Endothelial cell of umbilical vein (primary cell): ENCODE data around the gene SART1. TPM values are rescaled to one million over a fixed set of nuclear protein-coding genes. Genes with fewer than 3 reads are reported as not detected.

Source experiments
- BruUV-seq: library from RNA; stranded (reverse); fragments of 400-500 nt; replicated peaks from 2 replicates; lab custom pipeline; 2021; lab: Mats Ljungman, UMichigan
- CTCF ChIA-PET: fragments of 300-600, 350-600 bp; sonication (Branson Sonifier 250); formaldehyde crosslinking; loops from one replicate; lab custom pipeline; 2021; ENCODE audit warnings: antibody characterized with exemption, inconsistent platforms; lab: Charles Lee
- POLR2A ChIA-PET: fragments of 300-600, 350-600 bp; sonication (Branson Sonifier 250); formaldehyde crosslinking; loops from one replicate; lab custom pipeline; 2021; ENCODE audit warnings: antibody characterized with exemption, inconsistent platforms; lab: Charles Lee
- DNase-seq: peaks from one replicate; pipeline ENCODE4 v3.0.0-alpha.2; 2011; ENCODE audit warnings: low read depth, low spot score
- FAIRE-seq: peaks from 2 replicates; lab custom pipeline; 2011; peaks lifted over from hg19 to GRCh38; lab: Jason Lieb, UNC
- H2AFZ ChIP-seq: 2 replicates; pipeline ENCODE4 v1.6.0; 2012; ENCODE audit warnings: low read depth, low read length, control low read depth, inconsistent platforms
- H3K27ac ChIP-seq: 2 replicates; pipeline ENCODE4 v1.5.1; 2011; ENCODE audit warnings: low read depth, mild to moderate bottlenecking, control low read depth, low read length, moderate library complexity; ENCODE audit not compliant: insufficient read depth
- H3K27me3 ChIP-seq, 2 experiments: 2 replicates each; pipeline versions ENCODE4 v1.6.0 to v1.6.1; 2011; ENCODE audit warnings: low read length in 2 of 2, mixed read lengths in 1 of 2; ENCODE audit not compliant: control insufficient read depth in 2 of 2, insufficient read depth in 2 of 2
- H3K36me3 ChIP-seq, 2 experiments: 2 replicates in 1 of 2; 3 replicates in 1 of 2; pipeline ENCODE4 v1.5.1; 2011; ENCODE audit warnings: low read length in 2 of 2, mild to moderate bottlenecking in 1 of 2, moderate library complexity in 1 of 2; ENCODE audit not compliant: control insufficient read depth in 2 of 2, insufficient read depth in 2 of 2; ENCODE audit errors: extremely low read depth in 1 of 2
- H3K4me1 ChIP-seq: 3 replicates; pipeline ENCODE4 v1.5.1; 2011; ENCODE audit warnings: mild to moderate bottlenecking, low read length; ENCODE audit not compliant: control insufficient read depth, insufficient read depth; ENCODE audit errors: extremely low read depth
- H3K4me2 ChIP-seq: 2 replicates; pipeline ENCODE4 v1.6.1; 2011; ENCODE audit warnings: low read length, control low read depth, mixed read lengths; ENCODE audit not compliant: insufficient read depth
- H3K4me3 ChIP-seq, 3 experiments: fragments of 200-600 bp in 1 of 3; sonication (generic), shearing (Covaris generic) in 1 of 3; replicated peaks in 1 of 3; 2 replicates each; pipeline ENCODE4 v1.5.1; 2011 to 2016; ENCODE audit warnings: control low read depth in 3 of 3, low read length in 3 of 3, mild to moderate bottlenecking in 2 of 3, inconsistent platforms in 1 of 3, low read depth in 1 of 3, moderate library complexity in 1 of 3; ENCODE audit not compliant: insufficient read depth in 1 of 3
- H3K79me2 ChIP-seq: 2 replicates; pipeline ENCODE4 v1.6.0; 2012; ENCODE audit warnings: low read length, inconsistent platforms; ENCODE audit not compliant: control insufficient read depth, insufficient read depth
- H3K9ac ChIP-seq: replicated peaks from 2 replicates; pipeline ENCODE3; 2011; ENCODE audit warnings: low read length, control low read depth; ENCODE audit not compliant: insufficient read depth; ENCODE audit errors: extremely low read depth
- H3K9me1 ChIP-seq: replicated peaks from 3 replicates; pipeline ENCODE4 v1.6.0; 2011; ENCODE audit warnings: mild to moderate bottlenecking, low read length; ENCODE audit not compliant: control insufficient read depth, insufficient read depth; ENCODE audit errors: extremely low read depth
- H3K9me3 ChIP-seq: replicated peaks from 2 replicates; pipeline ENCODE4 v1.5.1; 2012; ENCODE audit warnings: low read length, inconsistent platforms; ENCODE audit not compliant: control insufficient read depth, insufficient read depth
- H4K20me1 ChIP-seq: replicated peaks from 2 replicates; pipeline ENCODE3; 2011; ENCODE audit warnings: mild to moderate bottlenecking, low read length; ENCODE audit not compliant: control insufficient read depth, insufficient read depth; ENCODE audit errors: extremely low read depth
- CTCF ChIP-seq, 2 donors: IDR thresholded peaks; 1 replicate in 1 of 2; 2 replicates in 1 of 2; pipeline ENCODE4 v1.5.1; 2011; ENCODE audit warnings: low read length in 2 of 2, mild to moderate bottlenecking in 2 of 2, moderate library complexity in 2 of 2, control low read depth in 1 of 2, inconsistent platforms in 1 of 2, low read depth in 1 of 2; ENCODE audit not compliant: insufficient read depth in 1 of 2; ENCODE audit errors: extremely low read depth in 1 of 2
- EZH2 ChIP-seq: IDR thresholded peaks from 2 replicates; pipeline ENCODE4 v1.6.1; 2012; ENCODE audit warnings: borderline replicate concordance, low read depth, mild to moderate bottlenecking, moderate library complexity, low read length, inconsistent platforms; ENCODE audit not compliant: severe bottlenecking
- FOS ChIP-seq: IDR thresholded peaks from 2 replicates; pipeline ENCODE4 v1.6.1; 2011; ENCODE audit warnings: mild to moderate bottlenecking, low read length, moderate library complexity, borderline replicate concordance; ENCODE audit not compliant: insufficient read depth
- GATA2 ChIP-seq: IDR thresholded peaks from 2 replicates; pipeline ENCODE4 v1.7.0; 2011; ENCODE audit warnings: low read depth, mild to moderate bottlenecking, moderate library complexity, mixed read lengths, low read length; ENCODE audit not compliant: insufficient read length, insufficient read depth
- JUN ChIP-seq: IDR thresholded peaks from 2 replicates; pipeline ENCODE4 v1.6.1; 2011; ENCODE audit warnings: borderline replicate concordance, low read depth; ENCODE audit not compliant: insufficient read length, insufficient read depth
- MAX ChIP-seq: IDR thresholded peaks from 2 replicates; pipeline ENCODE4 v1.6.1; 2011; ENCODE audit not compliant: insufficient read depth, insufficient read length
- MYC ChIP-seq: IDR thresholded peaks from one replicate; pipeline ENCODE4 v1.6.1; 2011; ENCODE audit warnings: mild to moderate bottlenecking, low read depth, low read length
- POLR2A ChIP-seq: IDR thresholded peaks from 2 replicates; pipeline ENCODE4 v1.6.1; 2012; ENCODE audit warnings: low read depth, mild to moderate bottlenecking, control low read depth, low read length
- POLR2AphosphoS5 ChIP-seq: IDR thresholded peaks from 2 replicates; pipeline ENCODE4 v1.6.1; 2012; ENCODE audit warnings: low read depth, mild to moderate bottlenecking, control low read depth, low read length, moderate library complexity; ENCODE audit not compliant: insufficient read depth
- dilution Hi-C: fragments of 300-500 bp; cut with MboI; formaldehyde crosslinking; loops from one replicate; pipeline ENCODE4 v1.15.0; 2019; ENCODE audit warnings: low sequenced_read_pairs; ENCODE audit not compliant: extremely low pct_ligation_motif_present
- intact Hi-C: fragments of 100-400 bp; cut with micrococcal nuclease; formaldehyde crosslinking; loops from one replicate; pipeline ENCODE4 v1.10.0; 2022
- polyA plus RNA-seq, 4 experiments: library from polyadenylated mRNA; depleted of rRNA in 3 of 4; stranded (reverse) in 3 of 4; unstranded in 1 of 4; fragments of >200 nt; gene quantifications; 2 replicates each; pipeline versions ENCODE4 v1.2.1 to v1.2.3, GENCODE V29; 2011 to 2012; ENCODE audit warnings: missing spikeins in 1 of 4
- total RNA-seq: library from RNA; stranded (reverse); gene quantifications from 2 replicates; pipeline ENCODE4 v1.2.3, GENCODE V29; 2021

Gene SART1
- total and polyA plus RNA-seq, 2 donors (not counting 3 experiments of a cell fraction or from before 2014, with no cell fraction given): 21.8 to 62.7 TPM

DNA sequence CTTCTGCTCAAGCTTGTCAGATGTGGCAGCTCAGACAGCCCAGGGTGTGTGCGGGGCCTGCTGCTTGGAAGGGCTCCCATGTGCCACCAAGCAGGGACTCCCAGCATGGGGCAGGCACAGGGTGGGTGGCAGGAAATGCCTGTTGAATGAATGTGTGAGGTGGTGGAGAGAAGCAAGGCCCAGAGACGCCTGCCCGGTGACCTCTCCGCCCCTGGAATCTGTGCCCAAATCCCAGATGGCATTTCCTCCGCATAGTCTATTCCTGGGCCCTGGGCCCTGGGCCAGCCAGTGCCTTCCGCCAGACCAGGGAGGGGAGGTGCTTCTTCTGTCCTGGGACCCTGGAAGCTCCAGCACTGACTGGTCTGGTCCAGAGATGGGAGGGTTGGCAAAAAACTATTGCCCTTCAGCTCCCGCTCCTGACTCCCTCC is 53.9 kb downstream of the SART1 start:
- dilution Hi-C loops: no loop called here
- H3K9me3 ChIP-seq: no peaks in the 10 kb centered on the region
- peak overlapping the region; percentile 43 for H2AFZ ChIP-seq
- peaks cover 25% of the 10 kb centered on the region for H3K4me1 ChIP-seq
- peak overlapping the region; percentile 84 for H3K27ac ChIP-seq
- POLR2A ChIA-PET: no interaction called here
- H3K4me2 ChIP-seq: peak overlapping the region; percentile 19
- DNase-seq (peak; percentile 70), FAIRE-seq (peak; percentile 97)
- H3K36me3 ChIP-seq: no peaks in the 10 kb centered on the region
- CTCF ChIA-PET: interaction anchor here (0.6 to 1.8 kb wide), 5 partner anchors 11 to 127 kb away, joined by 4 to 5 read pairs (median 5); partner anchors contain the start of gene FIBP
- no peaks in the 10 kb centered on the region for H3K79me2 ChIP-seq
- H3K4me3 ChIP-seq: no peak overlapping the region
- TF ChIP-seq CTCF (IDR thresholded peaks at IDR 0.05; ENCODE audit: extremely low read depth in 1 of 2, insufficient read depth in 1 of 2, low read depth in 1 of 2, low read length in 2 of 2): no peak
- peak; percentile 50 for TF ChIP-seq MAX
- TF ChIP-seq EZH2: no peak
- TF ChIP-seq POLR2AphosphoS5: peak; percentile 95
- TF ChIP-seq JUN: peak; percentile 59
- TF ChIP-seq GATA2: peak; percentile 40
- peak; percentile 58 for TF ChIP-seq FOS
- peak; percentile 88 for TF ChIP-seq MYC
- TF ChIP-seq POLR2A: peak; percentile 73
- H3K9ac ChIP-seq: peak overlapping the region; percentile 48
- BruUV-seq: no TSS peak
- no peaks in the 10 kb centered on the region for H3K9me1 ChIP-seq
- peaks cover 2% of the 10 kb centered on the region in 2 experiments for H3K27me3 ChIP-seq
- intact Hi-C loops: no loop called here
- H4K20me1 ChIP-seq: no peaks in the 10 kb centered on the region
